Measurements from ENCODE around the gene GATD1.

- TF ChIP-seq, protein P1, sequence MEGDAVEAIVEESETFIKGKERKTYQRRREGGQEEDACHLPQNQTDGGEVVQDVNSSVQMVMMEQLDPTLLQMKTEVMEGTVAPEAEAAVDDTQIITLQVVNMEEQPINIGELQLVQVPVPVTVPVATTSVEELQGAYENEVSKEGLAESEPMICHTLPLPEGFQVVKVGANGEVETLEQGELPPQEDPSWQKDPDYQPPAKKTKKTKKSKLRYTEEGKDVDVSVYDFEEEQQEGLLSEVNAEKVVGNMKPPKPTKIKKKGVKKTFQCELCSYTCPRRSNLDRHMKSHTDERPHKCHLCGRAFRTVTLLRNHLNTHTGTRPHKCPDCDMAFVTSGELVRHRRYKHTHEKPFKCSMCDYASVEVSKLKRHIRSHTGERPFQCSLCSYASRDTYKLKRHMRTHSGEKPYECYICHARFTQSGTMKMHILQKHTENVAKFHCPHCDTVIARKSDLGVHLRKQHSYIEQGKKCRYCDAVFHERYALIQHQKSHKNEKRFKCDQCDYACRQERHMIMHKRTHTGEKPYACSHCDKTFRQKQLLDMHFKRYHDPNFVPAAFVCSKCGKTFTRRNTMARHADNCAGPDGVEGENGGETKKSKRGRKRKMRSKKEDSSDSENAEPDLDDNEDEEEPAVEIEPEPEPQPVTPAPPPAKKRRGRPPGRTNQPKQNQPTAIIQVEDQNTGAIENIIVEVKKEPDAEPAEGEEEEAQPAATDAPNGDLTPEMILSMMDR (IDR thresholded peaks at IDR 0.05), result no peak
- TF ChIP-seq REST (IDR thresholded peaks at IDR 0.05), result no peak
Measured at GRCh38 chr11:770642-771616, 6.4 kb downstream of the GATD1 start.

Measured in A549 (cell line).